K562 (cell line): ENCODE results near the gene ALPP.

Source experiments
- GTF2F1 ChIP-seq: IDR thresholded peaks from 2 replicates; pipeline ENCODE4 v1.6.1; 2011; ENCODE audit warnings: low read depth, low read length, improper control_type of control experiment
- KDM2B ChIP-seq: fragments of 250-450 bp; sonication (Bioruptor Pico); IDR thresholded peaks from 2 replicates; pipeline ENCODE4 v1.8.0; 2021; ENCODE audit warnings: mild to moderate bottlenecking, moderate library complexity
- LCOR ChIP-seq: sonication (generic); formaldehyde crosslinking; IDR thresholded peaks from 2 replicates; pipeline ENCODE4 v1.8.0; 2022; ENCODE audit warnings: mild to moderate bottlenecking, missing genetic modification reagents
- TF ChIP-seq, protein P1 (sequence below): sonication (generic); formaldehyde crosslinking; IDR thresholded peaks from 2 replicates; pipeline ENCODE4 v1.9.0; 2022; ENCODE audit warnings: mild to moderate bottlenecking, missing genetic modification reagents
- TF ChIP-seq, protein P2 (sequence below), 3 experiments: IDR thresholded peaks in 2 of 3; conservative IDR thresholded peaks in 1 of 3; 2 replicates each; pipeline ENCODE4 v1.5.1; 2011 to 2012; ENCODE audit warnings: low read length in 3 of 3, mild to moderate bottlenecking in 3 of 3, control low read depth in 2 of 3, improper control_type of control experiment in 1 of 3, inconsistent platforms in 1 of 3, low read depth in 1 of 3, mixed read lengths in 1 of 3, moderate library complexity in 1 of 3; ENCODE audit not compliant: insufficient read depth in 2 of 3

DNA sequence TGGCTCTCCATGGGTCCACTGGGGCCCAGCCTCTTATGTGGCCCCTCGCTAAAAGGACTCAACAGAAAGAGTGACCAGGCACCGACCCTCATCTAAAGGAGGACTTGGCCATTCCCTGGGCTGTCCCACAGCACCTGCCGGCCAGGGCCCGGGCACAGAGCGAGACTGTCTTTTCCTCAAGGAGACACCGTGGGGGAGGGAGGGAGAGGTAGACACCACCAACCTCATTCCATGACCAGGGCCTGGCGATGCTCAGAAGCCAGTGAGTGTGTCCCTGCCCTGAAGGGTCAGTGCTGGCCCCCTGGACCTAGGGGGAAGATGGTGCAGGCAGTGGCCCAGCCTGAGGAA lies 39.8 kb upstream of the ALPP start:
- TF ChIP-seq LCOR (CRISPR knock-in tag) (no peak), GTF2F1 (no peak), KDM2B (no peak)
- TF ChIP-seq, protein P1, sequence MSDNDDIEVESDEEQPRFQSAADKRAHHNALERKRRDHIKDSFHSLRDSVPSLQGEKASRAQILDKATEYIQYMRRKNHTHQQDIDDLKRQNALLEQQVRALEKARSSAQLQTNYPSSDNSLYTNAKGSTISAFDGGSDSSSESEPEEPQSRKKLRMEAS (CRISPR knock-in tag), result no peak
- TF ChIP-seq, protein P2, sequence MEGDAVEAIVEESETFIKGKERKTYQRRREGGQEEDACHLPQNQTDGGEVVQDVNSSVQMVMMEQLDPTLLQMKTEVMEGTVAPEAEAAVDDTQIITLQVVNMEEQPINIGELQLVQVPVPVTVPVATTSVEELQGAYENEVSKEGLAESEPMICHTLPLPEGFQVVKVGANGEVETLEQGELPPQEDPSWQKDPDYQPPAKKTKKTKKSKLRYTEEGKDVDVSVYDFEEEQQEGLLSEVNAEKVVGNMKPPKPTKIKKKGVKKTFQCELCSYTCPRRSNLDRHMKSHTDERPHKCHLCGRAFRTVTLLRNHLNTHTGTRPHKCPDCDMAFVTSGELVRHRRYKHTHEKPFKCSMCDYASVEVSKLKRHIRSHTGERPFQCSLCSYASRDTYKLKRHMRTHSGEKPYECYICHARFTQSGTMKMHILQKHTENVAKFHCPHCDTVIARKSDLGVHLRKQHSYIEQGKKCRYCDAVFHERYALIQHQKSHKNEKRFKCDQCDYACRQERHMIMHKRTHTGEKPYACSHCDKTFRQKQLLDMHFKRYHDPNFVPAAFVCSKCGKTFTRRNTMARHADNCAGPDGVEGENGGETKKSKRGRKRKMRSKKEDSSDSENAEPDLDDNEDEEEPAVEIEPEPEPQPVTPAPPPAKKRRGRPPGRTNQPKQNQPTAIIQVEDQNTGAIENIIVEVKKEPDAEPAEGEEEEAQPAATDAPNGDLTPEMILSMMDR (IDR thresholded peaks at IDR 0.05 in 2 of 3, conservative IDR thresholded peaks at IDR 0.05 in 1 of 3; ENCODE audit: insufficient read depth in 2 of 3, low read depth in 1 of 3, low read length in 3 of 3), result no peak
